LNCAP (cell line): ENCODE data around the gene A3GALT2.

ENCODE experiments used
- CTCF ChIP-seq: fragments of 450-650 bp; IDR thresholded peaks from 2 replicates; pipeline ENCODE4 v1.5.1; 2017; ENCODE audit warnings: mild to moderate bottlenecking

Gene A3GALT2

DNA sequence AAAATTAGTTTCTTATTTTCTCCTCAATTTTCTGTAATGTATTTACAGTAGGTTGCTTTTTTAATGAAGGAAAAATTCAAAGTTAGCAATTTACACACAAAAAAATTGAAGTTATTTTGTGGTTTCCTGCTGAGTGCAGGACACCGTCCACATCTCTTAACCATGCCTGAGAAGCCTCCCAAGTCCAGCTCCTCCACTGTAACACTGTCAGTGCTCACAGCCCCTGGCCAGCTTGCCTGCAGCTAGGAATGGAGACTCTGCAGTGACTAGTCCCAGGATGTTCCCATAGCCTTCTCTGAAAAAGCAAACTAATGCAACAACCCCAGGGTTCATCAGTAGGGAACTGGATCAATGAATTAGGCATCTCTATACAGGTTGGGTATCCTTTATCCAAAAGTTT is 3.5 kb downstream of the A3GALT2 start:
- TF ChIP-seq CTCF = no peak

DNA sequence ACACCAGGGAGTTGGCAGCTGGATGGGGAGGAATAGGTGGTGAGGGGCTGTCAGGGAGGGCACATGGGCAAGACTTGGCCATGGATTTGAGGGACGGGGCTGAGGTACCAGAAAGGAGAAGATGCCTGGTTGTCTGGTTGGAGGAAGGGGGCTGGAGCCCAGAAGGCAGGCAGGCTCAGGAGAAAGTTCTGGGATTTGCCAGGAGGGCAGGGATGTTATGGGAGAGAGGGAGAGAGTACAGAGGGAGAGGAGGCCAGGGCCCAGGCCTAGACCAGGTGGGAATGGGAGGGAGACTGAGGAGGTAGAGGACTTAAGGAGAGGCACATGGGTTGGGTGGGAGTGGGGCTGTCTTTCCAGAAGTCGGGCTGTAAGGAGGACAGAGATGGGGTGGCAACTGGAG is 4.3 kb downstream of the A3GALT2 start:
- no peak for TF ChIP-seq CTCF

DNA sequence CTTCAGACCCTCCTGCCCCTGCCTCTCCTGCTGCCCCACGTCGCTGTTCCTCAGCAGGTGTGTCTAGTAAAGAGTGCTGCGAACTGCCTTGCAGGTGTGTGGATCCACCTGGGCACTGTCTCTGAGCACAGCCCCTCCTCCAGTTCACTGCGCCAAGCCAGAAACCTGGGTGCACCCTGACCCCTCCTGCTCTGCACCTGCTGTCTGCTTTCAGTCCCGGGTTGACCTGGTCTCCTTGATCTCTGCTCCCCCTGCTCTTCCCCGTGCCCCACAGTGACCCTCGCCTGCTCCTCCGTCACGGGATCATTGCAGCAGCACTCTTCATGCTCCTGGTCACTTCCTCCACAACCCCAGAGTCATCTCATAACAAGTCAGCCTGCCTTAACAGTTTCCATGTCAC is 6.5 kb downstream of the A3GALT2 start:
- no peak for TF ChIP-seq CTCF

DNA sequence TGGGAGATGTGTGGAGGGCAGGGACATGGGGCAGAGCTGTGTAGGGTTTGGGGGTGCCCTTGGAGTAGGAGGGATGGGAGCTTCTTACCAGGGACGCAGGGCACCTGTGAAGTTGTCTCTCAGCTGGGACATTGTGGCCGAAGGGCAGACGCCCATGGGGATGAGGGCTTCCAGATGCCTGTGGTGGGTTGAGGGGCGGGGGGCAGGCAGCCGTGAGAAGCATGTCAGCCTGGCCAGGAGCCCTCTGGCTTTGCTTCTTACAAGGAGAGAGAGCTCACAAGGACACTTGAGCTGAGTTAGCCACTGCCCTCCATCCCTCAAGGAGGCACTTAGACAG is 8.5 kb downstream of the A3GALT2 start:
- no peak for TF ChIP-seq CTCF

DNA sequence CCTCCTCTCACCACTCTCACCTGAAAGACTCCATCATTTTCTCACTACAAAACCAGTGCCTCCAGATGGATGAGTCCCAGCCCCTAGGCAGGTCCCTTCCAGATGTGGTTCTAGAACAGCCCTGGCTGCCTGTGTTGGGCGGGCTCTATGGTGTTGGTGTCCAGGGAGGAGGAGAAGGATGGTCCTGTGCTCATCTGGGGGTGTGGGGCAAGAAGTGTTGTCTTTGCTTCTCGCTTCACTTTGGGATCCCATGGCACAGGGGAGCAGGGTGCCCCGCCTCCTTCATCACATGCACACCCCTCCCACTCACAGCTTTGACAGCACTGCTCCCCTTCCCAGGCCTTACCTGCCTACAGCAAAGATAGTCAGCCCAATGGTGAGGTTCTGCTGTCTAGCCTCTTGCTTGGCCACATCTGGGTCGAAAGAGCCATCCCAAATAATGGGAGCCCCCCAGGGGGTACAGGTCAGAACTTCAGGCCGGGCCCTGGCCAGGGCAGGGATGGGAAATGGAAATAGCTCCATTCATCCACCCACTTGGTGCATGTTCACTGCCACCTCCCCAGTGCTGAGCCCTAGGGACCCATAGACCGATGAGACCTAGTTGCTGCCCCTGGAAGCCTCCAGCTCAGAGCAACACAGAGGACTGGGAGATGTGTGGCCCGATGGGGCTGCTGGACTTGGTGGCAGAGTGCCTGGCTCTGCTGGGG is 9.0 kb downstream of the A3GALT2 start:
- TF ChIP-seq CTCF = no peak

GRCh38 chr1:33310702-33311101 is 10.2 kb downstream of the A3GALT2 start:
- TF ChIP-seq CTCF = no peak

DNA sequence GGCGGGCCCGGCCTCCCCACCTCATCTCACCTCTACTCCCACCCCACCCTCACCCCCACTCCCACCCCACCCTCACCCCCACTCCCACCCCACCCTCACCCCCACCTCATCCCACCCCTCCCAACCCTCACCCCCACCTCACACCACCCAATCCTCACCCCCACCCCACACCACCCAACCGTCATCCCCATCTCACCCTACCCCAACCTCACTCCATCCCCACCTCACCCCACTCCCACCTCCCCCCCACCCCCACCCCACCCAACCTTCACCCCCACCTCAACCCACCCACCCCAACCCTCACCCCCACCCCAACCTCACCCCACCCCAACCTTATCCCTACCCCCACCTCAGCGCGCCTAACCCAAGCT is 13.4 kb downstream of the A3GALT2 start:
- TF ChIP-seq CTCF = no peak
